ENCODE results near the gene TDG.
"Not testable (repeated sequence)": the region's sequence is repeated elsewhere in the genome, so short reads cannot be mapped to it uniquely, and the experiment has no call there.

The TDG gene

DNA sequence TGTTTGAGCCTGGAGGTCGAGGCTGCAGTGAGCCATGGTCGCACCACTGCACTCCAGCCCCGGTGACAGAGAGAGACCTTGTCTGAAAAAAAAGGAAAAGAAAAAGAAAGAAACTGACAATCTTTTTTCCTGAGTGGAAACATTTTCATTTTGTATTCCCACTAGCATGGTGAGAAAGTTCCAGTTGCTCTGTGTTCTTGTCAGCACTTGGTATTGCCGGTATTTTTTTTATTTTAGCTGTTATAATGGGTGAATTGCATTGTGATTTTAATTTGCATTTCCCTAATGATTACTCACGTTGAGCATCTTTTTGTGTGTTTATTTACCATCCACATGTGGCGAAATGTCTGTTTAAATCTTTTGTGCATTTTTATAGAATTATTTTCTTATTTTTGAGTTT is 58.7 kb downstream of the TDG start:
- DNase-seq = no peak

DNA sequence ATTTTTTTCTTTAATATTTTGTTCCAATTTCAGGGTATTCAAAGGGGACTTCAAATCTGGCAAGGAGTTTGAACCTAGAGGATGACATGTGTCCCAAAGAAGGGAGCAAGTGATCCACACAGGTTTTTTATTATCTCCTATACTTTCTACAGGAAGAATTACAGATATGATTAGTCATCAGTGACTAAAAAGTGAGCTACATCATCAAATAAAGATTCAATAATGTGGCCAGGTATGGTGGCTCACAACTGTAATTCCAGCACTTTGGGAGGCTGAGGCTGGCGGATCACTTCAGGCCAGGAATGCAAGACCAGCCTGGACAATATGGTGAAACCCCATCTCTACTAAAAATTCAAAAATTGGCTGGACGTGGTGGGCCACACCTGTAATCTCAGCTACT is 60.1 kb downstream of the TDG start:
- DNase-seq = no peak

DNA sequence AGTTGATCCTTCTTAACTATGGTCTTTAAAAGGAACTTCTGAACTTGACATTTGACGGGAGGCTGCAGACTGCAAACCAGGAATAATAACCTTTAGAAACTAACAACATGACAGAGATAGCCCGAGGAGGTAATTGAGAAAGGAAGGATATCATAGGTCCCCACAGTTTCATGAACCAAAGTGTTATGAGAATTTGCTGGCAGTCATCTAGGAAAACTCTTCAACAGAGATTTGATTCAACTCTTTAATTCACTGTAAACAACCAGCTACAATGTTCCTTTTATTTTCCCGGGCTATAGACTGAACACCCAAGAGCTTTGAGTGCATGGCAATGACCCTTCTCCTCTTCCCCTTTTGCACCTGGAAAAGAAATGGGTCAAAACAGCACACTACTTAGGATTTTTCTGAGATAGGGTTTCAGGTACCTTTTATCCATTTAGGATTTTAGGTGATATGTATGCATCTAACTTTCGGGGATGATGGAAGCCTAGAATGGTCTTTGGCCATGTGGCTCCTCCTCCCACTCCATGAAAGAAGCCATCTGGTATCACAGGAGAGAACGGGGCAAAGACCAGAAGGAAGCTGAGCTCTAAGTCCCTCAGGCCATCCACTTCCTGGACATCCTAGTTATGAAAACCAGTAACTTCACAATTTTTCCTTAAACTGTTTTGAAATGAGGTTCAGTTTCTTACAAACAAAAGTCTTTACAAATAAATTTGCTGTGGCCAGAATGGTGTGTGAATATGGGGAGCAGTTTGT is 61.3 kb downstream of the TDG start:
- DNase-seq = no peak

DNA sequence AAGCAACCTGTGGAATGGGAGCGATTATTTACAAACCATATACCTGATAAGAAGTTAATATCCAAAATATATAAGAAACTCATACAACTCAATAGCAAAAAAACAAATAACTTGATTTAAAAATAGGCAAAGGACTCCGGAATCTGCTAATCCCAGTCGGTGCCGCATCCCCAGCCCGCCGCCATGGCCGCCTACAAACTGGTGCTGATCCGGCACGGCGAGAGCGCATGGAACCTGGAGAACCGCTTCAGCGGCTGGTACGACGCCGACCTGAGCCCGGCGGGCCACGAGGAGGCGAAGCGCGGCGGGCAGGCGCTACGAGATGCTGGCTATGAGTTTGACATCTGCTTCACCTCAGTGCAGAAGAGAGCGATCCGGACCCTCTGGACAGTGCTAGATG is 64.9 kb downstream of the TDG start:
- not testable (repeated sequence) for DNase-seq

DNA sequence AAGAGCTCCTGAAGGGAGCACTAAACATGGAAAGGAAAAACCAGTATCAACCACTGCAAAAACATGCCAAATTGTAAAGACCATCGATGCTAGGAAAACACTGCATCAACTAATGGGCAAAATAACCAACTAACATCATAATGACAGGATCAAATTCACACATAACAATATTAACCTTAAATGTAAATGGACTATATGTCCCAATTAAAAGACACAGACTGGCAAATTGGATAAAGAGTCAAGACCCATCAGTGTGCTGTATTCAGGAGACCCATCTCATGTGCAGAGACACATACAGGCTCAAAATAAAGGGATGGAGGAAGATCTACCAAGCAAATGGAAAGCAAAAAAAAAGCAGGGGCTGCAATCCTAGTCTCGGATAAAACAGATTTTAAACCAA is 70.5 kb downstream of the TDG start:
- DNase-seq = not testable (repeated sequence)

Measured in CD4-positive, alpha-beta T cell treated with Interleukin-17A for 4 hours (primary cell).